Right lung (tissue), 5 donors: ENCODE data around the gene SLC30A1. TPM values are rescaled to one million over a fixed set of nuclear protein-coding genes. Genes with fewer than 3 reads are reported as not detected.
"Not testable (repeated sequence)": the region's sequence is repeated elsewhere in the genome, so short reads cannot be mapped to it uniquely, and the experiment has no call there.

ENCODE experiments used
- DNase-seq, 2 donors: peaks; one replicate each; pipeline ENCODE4 v3.0.0-alpha.2; 2013
- polyA plus RNA-seq, 5 donors: library from polyadenylated mRNA; unstranded; fragments of 120-200 nt; gene quantifications; one replicate each; pipeline versions ENCODE4 v1.2.1 to v1.2.3, GENCODE V29; 2013; ENCODE audit warnings: inconsistent platforms in 1 of 5, low replicate concordance in 1 of 5; ENCODE audit not compliant: insufficient read length in 5 of 5, insufficient read depth in 1 of 5

SLC30A1 gene
- polyA plus RNA-seq, 5 donors, result 11.0 to 21.5 (median 12.9) TPM

- no peak for DNase-seq
Measured at GRCh38 chr1:211587123-211587522, 8.2 kb upstream of the SLC30A1 start.

DNA sequence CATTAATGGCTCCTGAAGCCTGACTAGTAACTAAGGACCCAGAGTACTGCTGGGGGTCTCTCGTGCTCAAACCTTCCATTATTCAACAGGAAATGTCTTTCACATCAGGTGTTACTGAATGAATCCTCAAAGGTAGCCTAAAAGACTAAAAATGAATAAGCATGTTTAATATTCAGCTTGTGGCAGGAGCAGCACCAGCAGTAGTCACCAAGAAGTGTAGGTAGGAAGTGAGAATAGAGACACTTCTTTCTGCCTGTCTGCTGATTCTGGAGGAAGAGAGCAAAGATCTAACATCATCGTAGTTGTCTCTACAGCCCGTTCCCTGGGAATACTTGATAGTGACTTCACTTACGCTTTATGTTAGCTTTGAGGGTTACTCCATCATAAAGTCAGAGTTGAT lies 7.6 kb upstream of the SLC30A1 start:
- DNase-seq, result no peak

DNA sequence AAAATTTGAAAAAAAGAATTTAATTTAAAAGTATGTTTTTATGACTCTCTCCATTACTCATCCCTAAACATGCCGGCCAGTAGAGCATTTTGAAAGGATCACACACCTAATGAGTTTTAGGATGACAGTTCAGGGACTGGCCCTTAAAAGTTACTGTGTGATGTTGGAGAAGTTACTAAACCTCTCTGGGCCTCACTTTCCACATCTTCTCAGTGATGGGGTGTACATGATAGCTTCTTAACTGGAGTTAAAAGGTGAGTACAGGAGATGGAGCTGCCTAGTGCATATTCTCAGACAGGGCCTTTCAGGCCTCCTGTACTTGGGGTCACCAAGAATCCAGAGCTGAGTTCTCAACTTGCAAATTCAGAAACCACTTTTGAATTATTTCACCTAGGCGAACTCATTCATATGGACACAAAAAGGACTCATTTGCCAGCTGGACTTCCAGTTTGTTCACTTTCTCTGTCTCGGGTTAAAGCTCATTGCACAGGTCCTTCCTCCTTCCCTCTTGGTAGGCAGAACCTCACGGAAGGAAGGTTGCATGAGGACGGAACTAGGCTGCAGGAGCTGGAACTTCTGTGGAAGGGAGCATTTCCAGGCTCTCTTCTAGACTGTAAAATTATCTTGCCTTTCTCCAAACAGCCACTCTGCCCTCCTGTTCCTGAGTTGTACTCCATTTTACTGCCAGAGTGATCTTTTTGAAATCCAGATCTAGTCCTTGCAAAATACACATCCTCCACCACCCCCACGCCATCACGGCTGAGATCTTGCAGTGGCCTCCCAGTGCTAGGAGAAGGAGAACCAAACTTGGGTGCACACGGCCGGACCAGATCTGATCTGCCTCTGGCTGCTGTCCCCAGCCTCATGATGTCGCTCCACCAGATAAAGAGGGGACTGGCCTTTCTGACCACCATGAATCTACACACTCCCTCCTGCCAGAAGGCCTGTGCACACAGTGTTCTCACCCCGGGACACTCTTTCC lies 4.3 kb upstream of the SLC30A1 start:
- no peak for DNase-seq

DNA sequence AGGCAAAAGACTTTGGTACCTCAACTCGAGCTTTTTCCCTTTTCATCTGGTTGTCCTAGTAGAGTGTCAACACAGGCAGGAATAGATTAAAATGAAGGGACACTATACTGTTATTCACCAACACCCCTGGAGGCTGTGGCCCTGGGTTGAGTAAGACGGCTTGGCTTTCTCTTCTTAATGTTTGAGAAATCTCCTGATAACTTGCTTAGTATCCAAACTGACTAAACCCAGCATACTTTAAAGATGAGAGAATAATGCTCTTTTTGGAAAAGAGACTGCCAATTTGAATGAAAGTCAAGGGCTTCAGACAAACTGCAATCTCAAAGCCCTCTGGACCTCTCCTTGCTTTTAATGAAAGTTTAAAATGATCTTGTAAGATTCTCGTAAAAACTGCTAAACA lies 2.6 kb upstream of the SLC30A1 start:
- DNase-seq, result no peak

GRCh38 chr1:211580303-211580687 lies 1.3 kb upstream of the SLC30A1 start:
- no peak for DNase-seq

DNA sequence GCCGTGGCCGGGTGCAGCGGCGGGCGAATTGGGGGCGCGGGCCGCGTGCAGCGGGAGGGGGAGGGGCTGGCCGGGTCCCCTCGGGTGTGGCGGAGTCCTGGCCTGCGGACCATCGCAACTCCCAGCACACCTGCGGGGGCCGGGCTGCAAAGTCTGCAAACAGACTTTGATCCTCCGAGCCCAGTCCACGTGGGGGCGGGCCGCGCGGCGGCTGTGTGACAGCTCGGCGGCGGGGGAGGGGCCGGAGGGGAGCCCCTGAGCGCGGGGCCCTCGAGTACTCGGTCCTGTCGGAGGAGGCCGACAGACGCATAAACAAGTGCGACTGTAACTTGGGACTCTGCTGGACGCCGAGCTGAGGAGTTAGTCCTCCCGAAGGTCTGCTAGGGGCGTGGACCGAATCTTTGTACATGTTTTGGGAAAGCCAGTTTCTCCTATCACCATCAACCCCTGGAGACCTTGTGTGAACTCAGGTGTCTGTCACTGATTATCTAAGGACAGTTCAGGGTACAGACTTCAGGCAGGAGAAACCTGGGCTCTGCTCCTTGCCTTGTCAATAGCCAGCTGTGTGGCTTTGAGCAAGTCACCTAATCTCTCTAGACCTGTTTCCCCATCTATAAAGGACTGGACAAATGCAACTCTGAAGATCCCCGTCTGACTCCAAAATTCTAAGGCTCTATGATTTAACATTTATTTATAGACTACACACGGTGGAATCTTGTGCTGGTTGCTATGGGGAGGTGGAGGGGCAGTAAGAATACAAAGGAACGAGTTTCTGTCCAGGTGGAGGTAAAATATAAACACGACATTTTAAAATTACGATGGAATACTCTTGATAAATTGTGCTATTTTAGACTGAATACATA lies 710 bp upstream of the SLC30A1 start:
- no peak for DNase-seq

DNA sequence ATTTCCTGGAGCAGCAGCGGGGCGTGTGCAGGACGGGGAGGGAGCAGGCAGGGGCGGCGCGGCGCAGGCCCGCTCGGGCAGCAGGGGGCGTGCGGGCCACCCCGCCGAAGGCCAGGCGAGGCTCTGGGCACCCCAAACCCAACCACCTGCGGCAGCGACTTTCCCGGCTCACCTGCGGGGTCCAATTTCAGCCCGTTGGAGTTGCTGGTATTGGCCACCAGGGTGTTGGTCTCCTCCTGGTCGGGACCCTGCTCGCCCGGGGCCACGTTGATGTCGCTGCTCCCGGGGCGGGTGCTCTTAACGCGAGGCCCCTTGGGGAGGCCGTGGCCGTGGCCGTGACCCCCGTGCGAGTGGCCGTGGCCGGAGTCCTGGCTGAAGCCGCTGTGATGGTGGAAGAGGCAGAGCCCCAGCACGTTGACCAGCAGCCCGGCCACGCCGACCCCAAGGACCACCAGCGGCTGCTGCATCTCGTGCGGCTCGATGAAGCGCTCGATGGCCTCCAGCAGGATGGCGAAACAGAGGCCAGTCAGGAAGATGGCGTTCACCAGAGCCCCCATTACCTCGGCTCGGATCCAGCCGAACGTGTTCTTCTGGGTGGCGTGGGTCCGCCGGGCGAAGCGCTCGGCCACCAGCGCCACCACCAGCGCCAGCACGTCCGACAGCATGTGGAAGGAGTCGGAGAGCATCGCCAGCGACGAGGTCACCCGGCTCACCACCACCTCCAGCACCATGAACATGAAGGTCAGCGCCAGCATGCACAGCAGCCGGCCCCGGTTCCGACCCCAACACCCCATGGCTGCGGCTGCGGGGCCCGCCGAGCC lies 932 bp downstream of the SLC30A1 start:
- DNase-seq, result peak; percentile 56 to 59

GRCh38 chr1:211577277-211577818 lies 1.6 kb downstream of the SLC30A1 start:
- DNase-seq, result no peak

- DNase-seq, result no peak
Measured at GRCh38 chr1:211576717-211577116, 2.2 kb downstream of the SLC30A1 start.

DNA sequence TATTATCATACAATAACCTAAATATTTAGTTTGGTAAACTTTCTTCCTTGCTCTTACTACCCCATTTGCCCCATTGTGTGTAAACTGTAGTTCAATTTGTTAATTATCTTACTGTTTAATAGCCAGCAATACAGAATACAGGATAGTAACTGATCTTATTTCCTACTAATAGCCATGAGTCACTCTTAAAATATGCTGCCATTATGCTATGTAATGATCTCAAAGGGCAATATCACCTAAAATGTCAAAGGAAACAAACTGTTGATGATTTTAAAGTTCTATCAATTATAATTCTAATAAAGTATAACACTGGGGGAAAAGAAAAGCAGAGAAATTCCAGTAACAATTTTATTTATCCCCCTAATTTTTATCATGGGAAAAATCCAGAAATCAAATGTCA lies 4.3 kb downstream of the SLC30A1 start:
- no peak for DNase-seq

GRCh38 chr1:211571998-211572397 lies 7.0 kb downstream of the SLC30A1 start:
- DNase-seq, result no peak

- DNase-seq, result not testable (repeated sequence)
Measured at GRCh38 chr1:211570378-211570777, 8.6 kb downstream of the SLC30A1 start.

GRCh38 chr1:211566431-211567025 lies 12.4 kb downstream of the SLC30A1 start:
- no peak for DNase-seq

DNA sequence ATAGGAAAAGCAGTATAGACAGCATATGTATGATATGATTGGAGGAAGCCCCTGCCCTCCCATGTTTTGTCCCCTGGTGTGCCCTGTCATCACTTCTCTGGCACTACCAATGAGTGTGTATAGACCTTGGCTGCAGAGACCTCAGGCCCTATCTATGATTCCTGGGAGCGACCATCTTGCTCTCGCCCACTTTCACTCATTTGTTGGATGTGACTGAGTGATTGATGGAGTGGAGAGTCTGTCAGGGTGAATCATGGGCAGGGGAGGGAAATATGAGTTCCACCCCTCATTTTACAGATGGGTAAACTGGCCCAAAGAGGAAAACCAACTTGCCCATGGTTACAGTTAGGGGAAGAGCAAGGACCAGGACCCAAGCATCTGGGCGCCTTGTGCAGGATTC lies 14.9 kb downstream of the SLC30A1 start:
- no peak for DNase-seq

DNA sequence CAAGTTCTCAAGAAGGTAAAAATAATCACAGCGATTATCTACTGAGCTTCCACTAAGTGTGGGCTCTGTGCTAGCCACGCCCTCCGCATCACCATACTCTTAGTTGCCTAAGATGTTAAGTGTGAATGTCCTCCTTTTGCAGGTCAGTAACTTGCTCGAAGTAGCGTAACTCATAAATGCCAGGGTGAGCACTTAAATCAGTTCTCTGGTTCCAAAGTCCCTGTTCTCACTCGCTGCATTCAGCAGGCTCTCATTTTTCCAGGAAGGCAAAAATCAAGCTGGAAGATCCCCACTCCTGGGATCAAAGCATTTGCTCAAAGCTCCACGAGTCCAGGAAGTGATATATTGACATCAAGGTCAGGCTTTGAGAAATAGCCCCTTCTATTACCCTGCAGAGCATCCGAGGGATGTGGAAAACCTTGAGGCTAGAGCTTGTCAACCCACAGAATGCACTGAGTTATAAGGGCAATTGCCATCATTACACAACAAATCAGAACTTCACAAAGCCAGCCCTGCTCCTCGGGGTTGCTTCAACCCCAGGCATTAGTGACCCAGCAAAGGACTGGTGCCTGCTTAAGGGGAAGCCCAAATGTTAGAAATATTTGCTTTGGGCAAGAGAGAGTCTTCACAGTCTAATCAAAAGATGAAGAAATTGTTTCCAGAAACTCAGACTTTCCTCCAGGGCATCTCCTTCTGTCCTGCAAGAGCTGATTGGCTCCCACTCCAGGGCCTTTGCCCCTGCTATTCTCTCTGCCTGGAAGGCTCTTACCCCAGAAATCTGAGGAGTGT lies 19.5 kb downstream of the SLC30A1 start:
- no peak for DNase-seq

DNA sequence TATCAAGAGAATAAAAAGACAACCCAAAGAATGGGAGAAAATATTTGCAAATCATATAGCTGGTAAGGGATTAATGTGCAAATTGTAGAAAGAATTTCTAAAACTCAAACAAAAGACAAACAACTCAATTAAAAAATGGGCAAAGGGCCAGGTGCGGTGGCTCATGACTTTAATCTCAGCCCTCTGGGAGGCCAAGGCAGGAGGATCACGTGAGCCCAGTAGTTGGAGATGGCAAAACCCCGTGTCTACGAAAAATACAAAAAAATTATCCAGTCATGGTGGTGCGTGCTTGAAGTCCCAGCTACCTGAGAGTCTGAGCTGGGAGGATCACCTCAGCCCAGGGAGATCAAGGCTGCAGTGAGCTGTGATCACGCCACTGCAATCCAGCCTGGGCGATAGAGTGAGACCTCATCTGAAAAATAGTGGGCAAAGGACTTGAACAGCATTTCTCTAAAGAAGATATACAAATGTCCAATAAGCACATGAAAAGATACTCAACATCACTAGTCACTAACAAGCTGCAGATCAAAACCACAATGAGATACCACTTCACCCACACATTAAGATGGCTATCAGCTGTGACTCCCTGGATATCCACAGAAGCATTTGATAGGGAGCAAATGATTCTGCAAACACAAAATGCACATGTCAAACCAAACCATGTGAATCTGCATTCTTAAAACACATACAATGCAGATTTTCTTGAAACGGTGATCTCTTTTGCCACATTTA lies 20.9 kb downstream of the SLC30A1 start:
- no peak for DNase-seq

- no peak for DNase-seq
Measured at GRCh38 chr1:211553549-211553948, 25.4 kb downstream of the SLC30A1 start.

- peak; percentile 54 to 60 for DNase-seq
Measured at GRCh38 chr1:211551638-211552460, 27.1 kb downstream of the SLC30A1 start.
